ENCODE measurements around the gene SELENOH.

The SELENOH gene

GRCh38 chr11:57746920-57747319 is 5.6 kb downstream of the SELENOH start:
- DNase-seq (ENCODE audit: low spot score), result no peak

- DNase-seq (ENCODE audit: low spot score), result no peak
Measured at GRCh38 chr11:57751176-57751575, 9.9 kb downstream of the SELENOH start.

- DNase-seq (ENCODE audit: low spot score), result peak; percentile 60
Measured at GRCh38 chr11:57751676-57752253, 10.5 kb downstream of the SELENOH start, which contains the start of gene BTBD18. Gene BTBD18 (minus strand): TSS chr11:57751819. CDS start chr11:57751188, 631 bp downstream.

GRCh38 chr11:57752954-57753353 is 11.7 kb downstream of the SELENOH start:
- no peak for DNase-seq (ENCODE audit: low spot score)

DNA sequence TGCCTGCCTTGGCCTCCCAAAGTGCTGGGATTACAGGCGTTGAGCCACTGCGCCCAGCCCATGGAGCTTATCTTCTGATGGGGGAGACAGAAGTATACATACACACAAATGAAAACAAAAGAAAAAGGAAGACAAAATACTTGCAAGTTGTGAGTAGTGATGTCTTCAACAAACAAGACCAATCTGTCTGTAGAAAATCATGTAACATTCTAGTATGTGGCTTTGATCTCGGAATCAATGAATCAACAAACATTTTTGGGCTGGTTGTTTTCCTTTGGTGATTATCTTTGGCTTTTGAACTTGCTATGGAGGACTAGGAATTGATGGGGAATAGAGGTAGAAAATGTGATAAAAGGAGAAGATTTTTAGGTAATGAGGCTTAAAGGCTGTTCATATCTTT is 16.9 kb downstream of the SELENOH start:
- no peak for DNase-seq (ENCODE audit: low spot score)

GRCh38 chr11:57761301-57762234 is 20.3 kb downstream of the SELENOH start, which contains the start of gene CTNND1:
Gene CTNND1 (plus strand): TSS chr11:57761802. CDS start chr11:57791479, 29,677 bp downstream.
- peak; percentile 99 for DNase-seq (ENCODE audit: low spot score)

DNA sequence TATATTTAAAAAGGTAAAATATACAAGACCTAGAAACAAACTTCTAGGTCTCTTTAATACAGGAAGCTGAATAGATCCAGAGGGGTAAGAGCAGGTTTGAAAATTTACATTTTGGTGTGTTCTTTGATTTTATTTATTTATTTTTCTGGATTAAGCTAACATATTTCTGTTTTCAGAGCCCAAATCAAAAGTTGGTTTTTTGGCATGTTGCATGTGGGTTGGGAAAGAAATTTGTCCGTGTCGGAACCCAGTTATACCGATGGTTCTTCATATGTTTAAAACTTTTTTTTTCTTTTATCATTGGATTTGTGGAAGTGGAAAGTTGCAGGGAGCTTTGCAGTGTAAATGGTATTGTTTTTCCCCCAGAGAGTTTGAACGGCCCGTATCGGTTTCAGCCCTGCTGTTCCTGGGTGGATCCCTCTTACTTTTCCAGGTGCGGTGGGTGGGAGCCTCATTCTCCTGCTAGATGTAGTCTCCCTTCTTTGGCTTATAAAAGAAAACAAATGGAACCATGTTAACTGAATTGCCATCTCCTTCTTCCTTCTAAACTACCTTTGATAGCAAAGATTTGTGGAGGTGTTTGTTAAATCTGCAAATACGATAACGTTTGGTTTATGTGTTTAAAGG is 21.1 kb downstream of the SELENOH start:
- DNase-seq (ENCODE audit: low spot score), result no peak

GRCh38 chr11:57763568-57763967 is 22.3 kb downstream of the SELENOH start:
- peak; percentile 72 for DNase-seq (ENCODE audit: low spot score)

- no peak for DNase-seq (ENCODE audit: low spot score)
Measured at GRCh38 chr11:57764021-57764420, 22.7 kb downstream of the SELENOH start.

DNA sequence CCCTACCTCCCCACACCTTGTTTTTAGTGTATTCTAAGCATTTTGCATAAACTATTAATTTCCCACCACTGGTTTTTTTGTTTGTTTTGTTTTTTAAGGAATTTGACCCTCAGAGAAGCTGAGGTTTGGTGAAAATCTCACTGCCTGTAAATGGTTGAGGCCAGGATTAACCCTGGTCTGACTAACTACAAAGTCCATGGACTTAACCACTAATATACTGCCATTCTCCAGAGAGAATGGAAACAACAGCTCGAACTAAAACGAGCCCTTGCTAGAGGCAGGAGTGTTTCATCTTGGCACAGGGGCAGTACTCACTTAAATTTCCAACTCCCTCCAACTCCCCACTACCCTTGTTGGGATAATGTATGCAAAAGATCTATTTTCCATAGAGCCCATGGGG is 23.3 kb downstream of the SELENOH start:
- no peak for DNase-seq (ENCODE audit: low spot score)

- no peak for DNase-seq (ENCODE audit: low spot score)
Measured at GRCh38 chr11:57764972-57765371, 23.7 kb downstream of the SELENOH start.

GRCh38 chr11:57770793-57771192 is 29.5 kb downstream of the SELENOH start:
- DNase-seq (ENCODE audit: low spot score), result no peak

DNA sequence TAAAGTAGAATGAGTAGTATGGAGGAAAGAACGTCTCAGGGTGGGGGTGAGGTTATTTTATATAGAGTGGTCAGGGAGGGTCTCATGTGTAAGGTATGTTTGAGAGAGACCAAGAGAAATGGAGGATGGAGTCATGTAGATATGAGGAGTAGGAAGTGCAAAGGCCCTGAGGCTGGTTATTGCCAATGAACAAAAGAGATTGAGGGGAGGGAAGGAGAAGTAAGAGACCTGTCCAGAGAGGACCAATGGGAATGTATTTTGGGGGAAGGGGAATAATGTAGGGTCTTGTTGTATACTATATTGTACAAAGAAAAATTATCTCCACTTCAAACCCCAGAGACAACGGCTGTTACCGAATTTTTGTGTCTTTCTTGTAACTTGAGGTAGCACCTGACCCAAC is 30.1 kb downstream of the SELENOH start:
- no peak for DNase-seq (ENCODE audit: low spot score)

GRCh38 chr11:57772562-57772961 is 31.3 kb downstream of the SELENOH start:
- DNase-seq (ENCODE audit: low spot score), result no peak

GRCh38 chr11:57773026-57773598 is 31.8 kb downstream of the SELENOH start:
- no peak for DNase-seq (ENCODE audit: low spot score)

GRCh38 chr11:57775491-57775890 is 34.2 kb downstream of the SELENOH start:
- DNase-seq (ENCODE audit: low spot score), result no peak

- peak; percentile 52 for DNase-seq (ENCODE audit: low spot score)
Measured at GRCh38 chr11:57776031-57776521, 34.8 kb downstream of the SELENOH start.

- no peak for DNase-seq (ENCODE audit: low spot score)
Measured at GRCh38 chr11:57776577-57777210, 35.4 kb downstream of the SELENOH start.

DNA sequence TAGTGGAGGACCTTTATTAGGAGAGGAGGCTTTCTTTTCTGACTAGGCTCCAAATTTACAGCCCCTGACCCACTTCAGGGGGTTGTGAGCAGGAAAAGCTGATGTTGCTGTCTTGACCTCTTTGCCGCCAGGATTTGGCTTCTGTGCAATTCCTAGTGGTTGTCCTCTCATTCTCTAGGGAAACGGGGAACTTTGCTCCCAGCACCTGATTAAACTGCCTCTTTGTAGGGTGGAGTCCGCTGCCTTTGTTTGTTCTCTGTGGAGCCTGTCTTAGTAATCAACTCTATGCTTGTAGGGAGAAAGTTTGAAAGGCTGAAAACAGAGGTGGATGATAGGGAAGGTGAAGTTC is 36.7 kb downstream of the SELENOH start:
- DNase-seq (ENCODE audit: low spot score), result no peak

DNA sequence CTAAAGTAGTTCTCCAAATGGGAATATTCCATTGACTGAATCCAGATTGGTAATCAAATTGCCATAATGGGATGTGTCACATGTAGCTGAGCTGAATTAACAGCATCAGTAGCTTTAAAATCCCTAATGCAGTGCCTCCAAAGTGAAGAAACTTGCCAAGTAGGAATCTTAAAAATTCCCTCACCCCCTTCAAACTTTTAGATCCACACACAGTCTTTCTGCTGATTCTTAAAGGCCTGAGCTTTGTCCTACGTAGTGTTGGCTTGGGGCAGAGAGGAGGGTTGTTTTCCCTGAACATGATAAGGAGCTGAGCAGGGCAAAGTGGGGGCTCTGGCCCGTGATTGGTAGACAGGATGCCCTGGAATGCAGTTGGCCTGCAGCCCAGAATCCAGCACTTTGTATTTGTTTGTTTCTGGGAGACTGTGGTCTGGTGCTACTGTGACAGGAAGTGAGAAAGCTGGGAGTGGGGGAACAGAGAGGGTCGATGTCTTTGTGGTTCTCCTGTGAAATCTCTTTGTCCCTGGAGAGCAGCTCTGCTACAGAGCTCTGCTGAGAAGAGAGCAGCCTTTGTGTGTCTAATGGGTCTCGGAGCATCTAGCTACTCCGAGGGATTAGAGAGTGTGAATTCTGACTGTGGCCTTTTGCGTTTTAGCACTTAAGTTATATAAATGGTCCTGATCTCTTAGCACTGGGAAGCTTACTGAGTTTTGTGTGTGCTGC is 37.2 kb downstream of the SELENOH start:
- peak; percentile 94 for DNase-seq (ENCODE audit: low spot score)

- peak; percentile 58 for DNase-seq (ENCODE audit: low spot score)
Measured at GRCh38 chr11:57779276-57779675, 38.0 kb downstream of the SELENOH start.

All from AG08395 (cell line).